Fibroblast of mammary gland (primary cell): ENCODE data around the gene SLC37A3.
A peak's percentile ranks its signal among the peaks of the same experiment; 100 is the strongest.

Experiments
- DNase-seq: peaks from one replicate; pipeline ENCODE4 v3.0.0-alpha.2; 2010; ENCODE audit warnings: low read depth
- H3K4me3 ChIP-seq: 2 replicates; pipeline ENCODE4 v1.5.1; 2011; ENCODE audit warnings: low read depth, mild to moderate bottlenecking, low read length, moderate library complexity; ENCODE audit not compliant: control insufficient read depth
- CTCF ChIP-seq: conservative IDR thresholded peaks from 2 replicates; pipeline ENCODE4 v1.5.1; 2011; ENCODE audit warnings: low read depth, low read length, inconsistent platforms; ENCODE audit not compliant: control insufficient read depth, insufficient read depth

The SLC37A3 gene

GRCh38 chr7:140294454-140294853 is 103.9 kb downstream of the SLC37A3 start:
- TF ChIP-seq CTCF = no peak
- H3K4me3 ChIP-seq = no peak overlapping the region
- DNase-seq = no peak

GRCh38 chr7:140292438-140292837 is 105.9 kb downstream of the SLC37A3 start:
- no peak overlapping the region for H3K4me3 ChIP-seq
- DNase-seq = no peak
- TF ChIP-seq CTCF = no peak

GRCh38 chr7:140289804-140290203 is 108.5 kb downstream of the SLC37A3 start:
- no peak for TF ChIP-seq CTCF
- no peak overlapping the region for H3K4me3 ChIP-seq
- no peak for DNase-seq

- DNase-seq = no peak
- no peak overlapping the region for H3K4me3 ChIP-seq
- TF ChIP-seq CTCF = no peak
Observed at GRCh38 chr7:140287988-140288387, 110.3 kb downstream of the SLC37A3 start.

- no peak overlapping the region for H3K4me3 ChIP-seq
- DNase-seq = no peak
- TF ChIP-seq CTCF = no peak
Observed at GRCh38 chr7:140285938-140286337, 112.4 kb downstream of the SLC37A3 start.

GRCh38 chr7:140284062-140284461 is 114.3 kb downstream of the SLC37A3 start:
- peak; percentile 2 for DNase-seq
- no peak for TF ChIP-seq CTCF
- H3K4me3 ChIP-seq = no peak overlapping the region
